H9 (cell line): Measurements from ENCODE around the gene SNURF. TPM values are rescaled to one million over a fixed set of nuclear protein-coding genes. Genes with fewer than 3 reads are reported as not detected.

Experiments used
- DNase-seq: peaks from one replicate; pipeline ENCODE4 v3.0.0-alpha.2; 2017
- H2AFZ ChIP-seq: one replicate; pipeline ENCODE4 v1.6.1; 2013; ENCODE audit warnings: mild to moderate bottlenecking, low read length, control low read depth, moderate library complexity
- H2AK5ac ChIP-seq: 2 replicates; pipeline ENCODE4 v1.6.1; 2013; ENCODE audit warnings: low read length, control low read depth, mixed read lengths; ENCODE audit not compliant: insufficient read length
- H2BK120ac ChIP-seq: one replicate; pipeline ENCODE4 v1.6.1; 2013; ENCODE audit warnings: low read depth, mild to moderate bottlenecking, low read length, control low read depth, inconsistent platforms; ENCODE audit not compliant: poor library complexity, severe bottlenecking
- H2BK12ac ChIP-seq: 2 replicates; pipeline ENCODE4 v1.6.1; 2013; ENCODE audit warnings: low read length, control low read depth, mixed read lengths, low read depth; ENCODE audit not compliant: insufficient read length
- H2BK15ac ChIP-seq: 2 replicates; pipeline ENCODE4 v1.6.1; 2013; ENCODE audit warnings: low read depth, low read length, control low read depth
- H2BK20ac ChIP-seq: one replicate; pipeline ENCODE4 v1.6.1; 2013; ENCODE audit warnings: low read depth, mild to moderate bottlenecking, low read length, control low read depth, inconsistent platforms; ENCODE audit not compliant: poor library complexity, severe bottlenecking
- H2BK5ac ChIP-seq: 2 replicates; pipeline ENCODE4 v1.6.1; 2013; ENCODE audit warnings: low read length, control low read depth, mixed read lengths; ENCODE audit not compliant: insufficient read length
- H3K14ac ChIP-seq: 2 replicates; pipeline ENCODE4 v1.6.1; 2013; ENCODE audit warnings: low read length, control low read depth; ENCODE audit not compliant: insufficient read depth
- H3K18ac ChIP-seq: 2 replicates; pipeline ENCODE4 v1.6.1; 2013; ENCODE audit warnings: low read depth, mild to moderate bottlenecking, mixed read lengths, low read length, control low read depth; ENCODE audit not compliant: insufficient read length
- H3K23ac ChIP-seq: 2 replicates; pipeline ENCODE4 v1.6.1; 2013; ENCODE audit warnings: low read length, control low read depth, mixed read lengths, low read depth; ENCODE audit not compliant: insufficient read length
- H3K23me2 ChIP-seq: 2 replicates; pipeline ENCODE4 v1.6.1; 2013; ENCODE audit warnings: low read depth, mild to moderate bottlenecking, mixed read lengths, low read length, control low read depth; ENCODE audit not compliant: insufficient read length, poor library complexity, severe bottlenecking
- H3K27ac ChIP-seq: 2 replicates; pipeline ENCODE4 v1.5.1; 2013; ENCODE audit warnings: low read length, control low read depth, mixed read lengths, low read depth; ENCODE audit not compliant: insufficient read length
- H3K27me3 ChIP-seq: 2 replicates; pipeline ENCODE4 v1.6.1; 2013; ENCODE audit warnings: low read length, control low read depth, inconsistent platforms; ENCODE audit not compliant: insufficient read depth
- H3K4ac ChIP-seq: 2 replicates; pipeline ENCODE4 v1.6.1; 2013; ENCODE audit warnings: low read depth, mild to moderate bottlenecking, control low read depth, inconsistent platforms, low read length, moderate library complexity
- H3K4me1 ChIP-seq: 2 replicates; pipeline ENCODE4 v1.6.1; 2013; ENCODE audit warnings: low read length, control low read depth, inconsistent platforms; ENCODE audit not compliant: insufficient read depth
- H3K4me2 ChIP-seq: 2 replicates; pipeline ENCODE4 v1.6.1; 2013; ENCODE audit warnings: low read length, control low read depth, mixed read lengths; ENCODE audit not compliant: insufficient read length, insufficient read depth
- H3K56ac ChIP-seq: 2 replicates; pipeline ENCODE4 v1.6.1; 2013; ENCODE audit warnings: low read depth, mild to moderate bottlenecking, mixed read lengths, low read length, control low read depth; ENCODE audit not compliant: insufficient read length
- H3K79me1 ChIP-seq: 2 replicates; pipeline ENCODE4 v1.6.1; 2013; ENCODE audit warnings: low read depth, mild to moderate bottlenecking, moderate library complexity, low read length, control low read depth, inconsistent platforms; ENCODE audit not compliant: insufficient read depth, poor library complexity, severe bottlenecking
- H3K79me2 ChIP-seq: 2 replicates; pipeline ENCODE4 v1.6.1; 2013; ENCODE audit warnings: low read length, control low read depth, inconsistent platforms; ENCODE audit not compliant: insufficient read depth
- H3K9ac ChIP-seq: 2 replicates; pipeline ENCODE4 v1.6.1; 2013; ENCODE audit warnings: low read length, control low read depth, mixed read lengths; ENCODE audit not compliant: insufficient read length; ENCODE audit errors: extremely low read depth
- H3K9me3 ChIP-seq: one replicate; pipeline ENCODE4 v1.6.1; 2013; ENCODE audit warnings: low read depth, low read length, inconsistent platforms; ENCODE audit not compliant: control insufficient read depth
- H3T11ph ChIP-seq: one replicate; pipeline ENCODE4 v1.6.1; 2013; ENCODE audit warnings: mild to moderate bottlenecking, low read length, control low read depth, inconsistent platforms
- H4K20me1 ChIP-seq: one replicate; pipeline ENCODE4 v1.6.1; 2013; ENCODE audit not compliant: control insufficient read depth, insufficient read length, insufficient read depth
- H4K5ac ChIP-seq: 2 replicates; pipeline ENCODE4 v1.6.1; 2013; ENCODE audit warnings: low read depth, mild to moderate bottlenecking, mixed read lengths, low read length, control low read depth; ENCODE audit not compliant: insufficient read length
- H4K8ac ChIP-seq: replicated peaks from 2 replicates; pipeline ENCODE4 v1.6.1; 2013; ENCODE audit warnings: low read length, control low read depth, mixed read lengths, low read depth; ENCODE audit not compliant: insufficient read length
- H4K91ac ChIP-seq: 2 replicates; pipeline ENCODE4 v1.6.1; 2013; ENCODE audit warnings: low read depth, mild to moderate bottlenecking, moderate library complexity, mixed read lengths, low read length, control low read depth; ENCODE audit not compliant: insufficient read length
- H3K27ac Mint-ChIP-seq, 3 experiments: 2 replicates in 2 of 3; 3 replicates in 1 of 3; pipeline ENCODE4 v1.8.0; 2020 to 2021; ENCODE audit warnings: mixed read lengths in 3 of 3, mild to moderate bottlenecking in 1 of 3, moderate library complexity in 1 of 3
- H3K27me3 Mint-ChIP-seq: 2 replicates; pipeline ENCODE4 v1.8.0; 2021; ENCODE audit warnings: low read depth, mild to moderate bottlenecking, moderate library complexity, mixed read lengths
- H3K36me3 Mint-ChIP-seq, 3 experiments: 2 replicates in 2 of 3; 3 replicates in 1 of 3; pipeline ENCODE4 v1.8.0; 2020 to 2021; ENCODE audit warnings: low read depth in 3 of 3, mixed read lengths in 3 of 3; ENCODE audit not compliant: insufficient read depth in 1 of 3
- H3K4me1 Mint-ChIP-seq, 2 experiments: 2 replicates each; pipeline ENCODE4 v1.8.0; 2020; ENCODE audit warnings: mixed read lengths in 2 of 2
- H3K4me3 Mint-ChIP-seq, 2 experiments: 2 replicates in 1 of 2; 3 replicates in 1 of 2; pipeline ENCODE4 v1.8.0; 2020 to 2021; ENCODE audit warnings: mild to moderate bottlenecking in 2 of 2, mixed read lengths in 2 of 2, moderate library complexity in 1 of 2
- H3K9me3 Mint-ChIP-seq, 2 experiments: 2 replicates in 1 of 2; 3 replicates in 1 of 2; pipeline ENCODE4 v1.8.0; 2020; ENCODE audit warnings: mild to moderate bottlenecking in 2 of 2, mixed read lengths in 2 of 2, moderate library complexity in 1 of 2
- WGBS: extraction: QIAGEN DNeasy Blood & Tissue Kit; methylation state at CpG from one replicate; pipeline ENCODE4 v1.1.7; 2013; ENCODE audit warnings: missing lambda C conversion rate, low lambda C conversion rate, mixed read lengths; ENCODE audit not compliant: insufficient read length; ENCODE audit errors: extremely low coverage; 5-methylcytosine and 5-hydroxymethylcytosine counted together
- total RNA-seq: library from RNA; stranded (reverse); gene quantifications from 2 replicates; pipeline ENCODE4 v1.2.1, GENCODE V29; 2021
- TF ChIP-seq, protein P1 (sequence below): fragments of 200-600 bp; sonication (generic); conservative IDR thresholded peaks from 3 replicates; pipeline ENCODE4 v1.8.0; 2021; ENCODE audit warnings: antibody characterized with exemption, mild to moderate bottlenecking

Gene SNURF
- total RNA-seq, 1 experiment from 2014 or later, result 134 TPM

DNA sequence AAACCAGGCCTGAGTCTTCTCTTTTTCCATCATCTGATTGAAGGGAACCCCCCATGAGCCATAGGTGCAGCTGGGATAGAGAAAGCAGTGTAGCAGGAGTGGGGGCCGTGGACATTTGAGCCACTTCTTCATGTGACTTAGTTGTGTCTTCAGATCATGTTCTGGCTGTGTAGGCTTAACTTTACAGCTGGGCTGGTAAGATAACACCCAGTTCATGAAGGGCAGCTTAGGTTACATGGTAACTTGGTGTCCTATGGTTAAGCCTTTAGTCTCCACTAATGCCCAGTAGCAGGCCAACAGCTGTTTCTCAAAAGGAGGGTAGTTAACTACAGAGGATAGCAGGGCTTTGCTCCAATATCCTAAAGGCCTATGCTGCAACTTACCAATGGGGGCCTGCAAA is 11.4 kb upstream of the SNURF start:
- Histone ChIP-seq H3K79me1 (no peaks in the 10 kb centered on the region), H3K23me2 (no peaks in the 10 kb centered on the region), H2AK5ac (no peak overlapping the region), H3K27me3 (no peaks in the 10 kb centered on the region), H2BK15ac (no peak overlapping the region), H2BK120ac (no peak overlapping the region), H4K20me1 (no peaks in the 10 kb centered on the region), H2BK5ac (no peak overlapping the region), H2BK12ac (no peak overlapping the region), H4K91ac (no peak overlapping the region), H3K9ac (no peak overlapping the region), H4K5ac (no peak overlapping the region), H4K8ac (no peak overlapping the region), H3K79me2 (no peaks in the 10 kb centered on the region), H3K56ac (no peak overlapping the region), H2BK20ac (no peak overlapping the region), H3K27ac (no peak overlapping the region), H3K18ac (no peak overlapping the region), H3K4ac (no peak overlapping the region), H3K4me2 (no peak overlapping the region), H3K14ac (no peak overlapping the region), H3T11ph (no peak overlapping the region), H3K4me1 (no peaks in the 10 kb centered on the region; the same call in 1 of the 2 replicates), H3K23ac (no peak overlapping the region), H2AFZ (no peak overlapping the region), H3K9me3 (peaks cover 10% of the 10 kb centered on the region)
- Mint-ChIP-seq H3K27me3 (no peaks in the 10 kb centered on the region), H3K36me3 (peaks cover 0 to 16% (median 2%) of the 10 kb centered on the region in 3 experiments; a peak in 6 of 7 replicates), H3K4me1 (peaks cover 3 to 6% of the 10 kb centered on the region in 2 experiments; a peak in 2 of 4 replicates), H3K4me3 (no peak overlapping the region), H3K27ac (no peak overlapping the region; a peak in 1 of 7 replicates), H3K9me3 (peaks cover 56 to 57% of the 10 kb centered on the region in 2 experiments)
- TF ChIP-seq, protein P1, sequence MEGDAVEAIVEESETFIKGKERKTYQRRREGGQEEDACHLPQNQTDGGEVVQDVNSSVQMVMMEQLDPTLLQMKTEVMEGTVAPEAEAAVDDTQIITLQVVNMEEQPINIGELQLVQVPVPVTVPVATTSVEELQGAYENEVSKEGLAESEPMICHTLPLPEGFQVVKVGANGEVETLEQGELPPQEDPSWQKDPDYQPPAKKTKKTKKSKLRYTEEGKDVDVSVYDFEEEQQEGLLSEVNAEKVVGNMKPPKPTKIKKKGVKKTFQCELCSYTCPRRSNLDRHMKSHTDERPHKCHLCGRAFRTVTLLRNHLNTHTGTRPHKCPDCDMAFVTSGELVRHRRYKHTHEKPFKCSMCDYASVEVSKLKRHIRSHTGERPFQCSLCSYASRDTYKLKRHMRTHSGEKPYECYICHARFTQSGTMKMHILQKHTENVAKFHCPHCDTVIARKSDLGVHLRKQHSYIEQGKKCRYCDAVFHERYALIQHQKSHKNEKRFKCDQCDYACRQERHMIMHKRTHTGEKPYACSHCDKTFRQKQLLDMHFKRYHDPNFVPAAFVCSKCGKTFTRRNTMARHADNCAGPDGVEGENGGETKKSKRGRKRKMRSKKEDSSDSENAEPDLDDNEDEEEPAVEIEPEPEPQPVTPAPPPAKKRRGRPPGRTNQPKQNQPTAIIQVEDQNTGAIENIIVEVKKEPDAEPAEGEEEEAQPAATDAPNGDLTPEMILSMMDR, result no peak
- WGBS, result no CpG with 5 or more reads among the region's 1 CpG
- no peak for DNase-seq
